H54 (cell line): ENCODE results near the gene BRAT1.

Source experiments
- DNase-seq: peaks from one replicate; pipeline ENCODE4 v3.0.0; 2011; ENCODE audit warnings: low spot score, mixed read lengths; ENCODE audit not compliant: insufficient read length
- FAIRE-seq: peaks from 3 replicates; lab custom pipeline; 2011; peaks lifted over from hg19 to GRCh38; lab: Jason Lieb, UNC
- POLR2A ChIP-seq: IDR thresholded peaks from 2 replicates; pipeline ENCODE4 v1.6.1; 2011; ENCODE audit warnings: low read depth, mild to moderate bottlenecking, low read length

The BRAT1 gene

GRCh38 chr7:2530071-2530987, 25.0 kb downstream of the BRAT1 start:
- FAIRE-seq (no peak), DNase-seq (peak; percentile 93)

DNA sequence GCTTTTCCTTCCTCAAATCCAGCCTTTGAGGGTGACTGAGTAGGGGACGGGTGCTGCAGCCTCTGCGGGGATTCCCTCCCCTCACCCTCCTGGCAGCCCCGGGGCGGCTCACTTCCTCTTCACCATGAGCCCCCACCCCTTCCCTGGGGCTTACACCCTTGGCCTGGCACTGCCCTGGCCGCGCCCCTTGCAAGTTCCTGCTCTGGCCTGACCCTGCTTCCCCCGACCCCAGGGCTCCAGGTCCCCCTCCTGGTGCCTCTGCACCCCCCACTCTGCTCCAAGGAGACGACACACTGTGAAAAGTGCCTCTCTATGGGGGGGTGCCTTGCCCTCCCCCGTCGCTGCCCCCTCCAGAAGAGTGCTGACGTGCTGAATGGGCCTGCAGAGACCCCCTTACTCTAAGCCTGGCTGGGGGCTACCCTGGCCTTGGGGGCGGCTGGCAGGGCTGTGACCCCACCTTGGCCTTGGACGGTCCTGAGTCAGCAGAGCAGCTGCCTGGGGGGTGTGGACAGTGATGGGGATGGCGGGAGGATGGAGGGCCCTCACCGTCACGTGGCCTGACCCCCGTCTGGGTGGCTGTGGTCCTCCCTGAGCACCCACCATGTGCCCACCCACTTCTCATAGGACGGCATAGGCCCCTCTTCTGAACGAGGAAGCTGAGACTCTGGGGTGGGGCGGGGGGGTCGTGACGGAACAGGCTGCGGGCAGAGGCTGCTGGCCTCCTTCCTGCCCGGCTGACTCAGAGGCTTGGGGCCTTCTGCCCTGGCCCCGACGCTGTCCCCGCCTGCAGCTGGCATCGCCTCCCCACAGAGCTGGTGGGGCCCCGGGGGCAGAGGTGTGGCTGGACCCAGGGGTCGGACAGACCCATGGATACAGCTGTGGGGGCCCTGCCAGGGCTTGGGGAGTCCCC, 25.9 kb downstream of the BRAT1 start:
- no peak for FAIRE-seq

More at GRCh38 chr7:2530071-2530987, 25.0 kb downstream of the BRAT1 start:
- TF ChIP-seq POLR2A, result no peak

DNA sequence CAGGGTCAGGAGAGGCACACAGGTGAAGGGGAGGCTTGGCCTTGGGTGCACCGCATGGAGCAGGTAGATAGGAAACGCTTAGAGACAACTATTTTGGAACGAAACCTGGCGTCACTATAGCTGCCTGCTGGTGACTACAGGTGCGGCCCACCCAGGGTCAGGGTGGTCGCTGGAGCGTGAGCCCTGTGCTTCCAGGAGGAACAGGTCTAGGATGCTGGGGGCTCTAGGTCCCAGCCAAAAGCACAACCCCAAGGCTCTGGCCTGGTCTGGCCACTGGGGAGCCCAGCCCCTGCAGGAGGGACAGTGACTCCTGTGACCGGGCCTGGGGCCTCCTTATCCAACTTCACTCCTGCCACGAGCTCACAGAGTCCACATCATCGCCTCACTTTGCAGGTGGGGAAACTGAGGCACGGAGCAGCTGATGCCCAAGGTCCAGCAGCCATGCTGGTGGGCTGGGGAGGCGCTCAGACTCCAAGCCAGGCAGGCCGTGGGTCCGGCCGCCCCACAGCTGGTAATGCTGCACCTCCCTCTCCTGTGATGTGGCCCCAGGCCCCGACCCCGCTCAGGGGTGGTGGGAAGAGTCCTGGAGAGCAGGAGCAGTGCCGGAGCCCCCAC, 26.7 kb downstream of the BRAT1 start:
- FAIRE-seq (no peak), DNase-seq (no peak)
- TF ChIP-seq POLR2A, result no peak

More for the DNA sequence above, 25.9 kb downstream of the BRAT1 start:
- peak; percentile 99 for DNase-seq
- TF ChIP-seq POLR2A, result no peak

DNA sequence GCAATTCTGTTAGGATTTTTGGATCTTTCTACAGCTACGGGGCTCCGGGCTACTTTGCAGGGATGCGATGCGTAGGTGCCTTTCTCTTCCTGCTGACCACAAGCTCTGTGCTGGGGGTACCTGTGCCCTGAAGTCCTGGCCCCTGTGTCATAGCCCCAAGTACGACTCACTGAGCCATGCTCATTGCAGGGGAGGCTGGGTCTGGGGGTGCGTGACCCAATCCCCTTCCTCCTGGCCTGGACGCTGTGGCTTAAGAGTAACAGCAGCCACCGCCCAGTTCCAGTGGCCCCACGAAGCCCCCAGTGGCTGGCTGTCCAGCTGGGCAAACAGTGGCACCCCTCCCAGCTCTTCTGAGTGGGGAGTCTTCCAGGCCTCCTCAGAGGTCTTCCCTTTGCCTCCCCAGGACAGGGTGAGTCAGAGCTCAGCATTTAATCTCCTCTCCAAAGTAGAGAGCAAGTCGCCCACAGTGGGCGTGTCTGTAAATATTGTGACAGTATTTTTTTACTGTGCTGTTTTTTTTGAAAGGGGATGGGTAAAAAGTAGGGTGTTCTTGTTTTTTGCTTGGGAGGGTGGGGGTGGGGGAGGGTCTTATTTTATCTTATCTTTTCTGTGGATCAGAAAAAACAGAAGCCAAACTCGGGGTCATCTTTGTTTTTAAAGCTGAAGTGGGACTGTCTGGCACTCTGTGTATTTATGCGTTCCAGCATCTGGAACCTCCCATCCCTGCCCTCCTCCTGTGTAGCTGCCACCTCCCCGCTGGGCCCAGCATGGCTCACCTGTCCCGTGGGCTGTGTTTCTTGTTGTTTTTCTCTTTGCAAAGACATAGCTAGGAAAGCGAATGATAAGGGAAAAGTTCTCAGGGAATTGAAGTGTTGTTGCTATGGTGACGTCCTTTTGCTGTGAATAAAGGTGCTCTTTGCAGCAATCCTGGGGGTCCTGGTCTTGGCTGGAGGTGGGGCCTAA, 27.5 kb downstream of the BRAT1 start:
- FAIRE-seq (no peak), DNase-seq (peak; percentile 98)
- TF ChIP-seq POLR2A, result no peak

GRCh38 chr7:2526659-2527504, 28.4 kb downstream of the BRAT1 start:
- FAIRE-seq, result no peak

GRCh38 chr7:2525658-2526630, 29.4 kb downstream of the BRAT1 start:
- TF ChIP-seq POLR2A, result no peak
- DNase-seq, result no peak
- FAIRE-seq, result no peak

More at GRCh38 chr7:2526659-2527504, 28.4 kb downstream of the BRAT1 start:
- DNase-seq, result no peak
- no peak for TF ChIP-seq POLR2A

- no peak for TF ChIP-seq POLR2A
- FAIRE-seq, result no peak
- DNase-seq, result no peak
These were observed 30.3 kb downstream of the BRAT1 start for GRCh38 chr7:2524808-2525657.

- 0 out of 2 replicates have a peak, but pooled peaks have one; percentile 19 for TF ChIP-seq POLR2A
- FAIRE-seq (no peak), DNase-seq (peak; percentile 89)
These were observed 31.1 kb downstream of the BRAT1 start for GRCh38 chr7:2523941-2524807.

DNA sequence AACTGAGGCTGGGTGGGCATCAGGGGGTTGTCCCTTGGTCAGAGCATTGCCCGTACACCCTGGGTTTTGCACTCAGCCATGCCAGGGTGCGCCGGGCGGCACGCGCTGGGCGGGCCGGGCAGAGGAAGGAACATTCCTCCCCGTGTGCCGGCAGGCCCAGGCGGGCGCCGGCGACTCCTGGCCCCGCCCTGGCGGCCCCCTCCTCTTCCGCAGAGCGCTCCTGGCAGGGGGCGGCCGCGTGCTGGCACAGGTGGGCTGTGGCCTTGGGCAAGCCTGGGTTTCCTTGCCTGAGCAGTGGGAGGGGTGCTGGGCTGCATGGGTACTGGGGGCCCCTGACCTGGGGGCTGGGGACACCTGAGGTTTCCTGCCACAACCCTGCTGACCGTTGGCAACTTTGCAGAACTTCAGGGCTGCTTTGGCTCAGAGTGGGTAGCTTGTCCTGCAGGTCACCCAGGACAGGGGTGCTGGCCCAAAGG, 31.8 kb downstream of the BRAT1 start:
- FAIRE-seq, result no peak
- no peak for TF ChIP-seq POLR2A
- no peak for DNase-seq
